Adrenal gland (tissue), 5 donors: ENCODE results near the gene MLN.

Source experiments
- CTCF ChIP-seq, 6 experiments: fragments of 450-650 bp in 4 of 6; fragments of 200-600 bp in 2 of 6; sonication (generic) in 1 of 6; IDR thresholded peaks; 1 replicate in 5 of 6; 2 replicates in 1 of 6; pipeline versions ENCODE4 v1.5.1 to v1.8.0; 2016 to 2021; ENCODE audit warnings: antibody characterized with exemption in 6 of 6, mild to moderate bottlenecking in 2 of 6, moderate library complexity in 1 of 6
- POLR2A ChIP-seq, 2 donors: fragments of 450-650 bp; IDR thresholded peaks; one replicate each; pipeline ENCODE4 v1.6.1; 2017; ENCODE audit warnings: antibody characterized with exemption in 2 of 2, mild to moderate bottlenecking in 2 of 2, moderate library complexity in 1 of 2
- donor health status: DM: no; HTN: no; CAD: no.

- TF ChIP-seq CTCF (IDR thresholded peaks at IDR 0.05) (no peak), POLR2A (IDR thresholded peaks at IDR 0.05) (no peak)
These were observed 47.2 kb upstream of the MLN start for GRCh38 chr6:33850869-33851541.
